ENCODE results near the gene RAB20.

RAB20 gene

DNA sequence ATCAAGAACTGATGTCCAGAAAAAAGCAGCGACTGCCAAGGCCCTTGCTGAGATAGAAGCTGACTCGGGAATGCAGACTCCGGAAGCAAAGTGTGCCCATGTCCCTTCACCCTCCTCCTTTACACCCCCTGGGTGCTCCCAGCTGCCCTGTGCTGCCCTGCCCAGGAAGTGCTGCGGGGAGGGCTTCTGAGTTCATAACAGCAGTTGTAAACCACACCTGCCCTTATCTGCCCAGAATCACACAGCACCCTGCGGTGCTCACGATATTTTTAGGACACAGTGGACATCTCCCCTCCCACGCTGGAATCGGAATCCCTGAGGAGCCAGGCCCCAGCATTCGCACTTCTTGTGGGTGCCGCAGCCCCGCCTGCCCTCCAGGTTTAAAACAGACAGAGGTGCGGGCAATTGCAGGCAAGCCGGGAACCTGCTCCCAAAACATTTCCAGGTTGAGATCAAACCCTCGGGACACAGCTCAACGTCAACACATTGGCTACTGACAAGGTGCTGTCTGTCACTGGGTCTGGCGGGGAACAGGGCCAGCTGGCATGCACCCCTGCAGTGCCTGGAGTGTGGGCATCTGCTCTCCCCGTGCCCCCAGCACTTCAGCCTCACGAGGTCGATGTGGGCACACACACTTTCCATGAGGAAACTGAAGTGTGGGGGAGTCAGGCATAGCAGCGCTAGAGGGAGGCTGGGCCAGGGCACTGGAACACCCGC, 36.8 kb downstream of the RAB20 start:
- CTCF ChIA-PET = no interaction called here
- DNase-seq (ENCODE audit: extremely low spot score) = no peak
- POLR2A ChIA-PET = no interaction called here
- no peak for TF ChIP-seq PKNOX1 (IDR thresholded peaks at IDR 0.05)
- TF ChIP-seq CTBP1 (IDR thresholded peaks at IDR 0.05; ENCODE audit: borderline replicate concordance) = no peak
- TF ChIP-seq L3MBTL2 (conservative IDR thresholded peaks at IDR 0.05) = no peak
- TF ChIP-seq TARDBP (IDR thresholded peaks at IDR 0.05) = no peak
- TF ChIP-seq ZNF384 (IDR thresholded peaks at IDR 0.05) = no peak
- no peak for TF ChIP-seq SP1 (IDR thresholded peaks at IDR 0.05)
- no peak for TF ChIP-seq HDGF (IDR thresholded peaks at IDR 0.05; ENCODE audit: borderline replicate concordance)
- TF ChIP-seq ELF4 (IDR thresholded peaks at IDR 0.05) = no peak
- no peak for TF ChIP-seq FOXM1 (IDR thresholded peaks at IDR 0.05; ENCODE audit: borderline replicate concordance)
- TF ChIP-seq NFRKB (IDR thresholded peaks at IDR 0.05) = no peak

GRCh38 chr13:110523838-110524540, 37.5 kb downstream of the RAB20 start:
- ChIA-PET POLR2A (no interaction called here), CTCF (no interaction called here)
- no peak for DNase-seq (ENCODE audit: extremely low spot score)
- TF ChIP-seq L3MBTL2 (conservative IDR thresholded peaks at IDR 0.05) (no peak), NFRKB (IDR thresholded peaks at IDR 0.05) (no peak), SP1 (IDR thresholded peaks at IDR 0.05) (no peak), LEF1 (IDR thresholded peaks at IDR 0.05; ENCODE audit: borderline replicate concordance) (no peak), ZNF384 (IDR thresholded peaks at IDR 0.05) (no peak), TARDBP (IDR thresholded peaks at IDR 0.05) (no peak), ELF4 (IDR thresholded peaks at IDR 0.05) (no peak), FOXM1 (IDR thresholded peaks at IDR 0.05; ENCODE audit: borderline replicate concordance) (no peak), HDGF (IDR thresholded peaks at IDR 0.05; ENCODE audit: borderline replicate concordance) (no peak), FOXK2 (IDR thresholded peaks at IDR 0.05) (no peak), PKNOX1 (IDR thresholded peaks at IDR 0.05) (no peak), ARNT (IDR thresholded peaks at IDR 0.05) (no peak)

GRCh38 chr13:110523180-110523579, 38.3 kb downstream of the RAB20 start:
- ChIA-PET CTCF (no interaction called here), POLR2A (no interaction called here)
- TF ChIP-seq PKNOX1 (IDR thresholded peaks at IDR 0.05) (no peak), FOXK2 (IDR thresholded peaks at IDR 0.05) (no peak), CTBP1 (IDR thresholded peaks at IDR 0.05; ENCODE audit: borderline replicate concordance) (no peak)
- no peak for DNase-seq (ENCODE audit: extremely low spot score)

DNA sequence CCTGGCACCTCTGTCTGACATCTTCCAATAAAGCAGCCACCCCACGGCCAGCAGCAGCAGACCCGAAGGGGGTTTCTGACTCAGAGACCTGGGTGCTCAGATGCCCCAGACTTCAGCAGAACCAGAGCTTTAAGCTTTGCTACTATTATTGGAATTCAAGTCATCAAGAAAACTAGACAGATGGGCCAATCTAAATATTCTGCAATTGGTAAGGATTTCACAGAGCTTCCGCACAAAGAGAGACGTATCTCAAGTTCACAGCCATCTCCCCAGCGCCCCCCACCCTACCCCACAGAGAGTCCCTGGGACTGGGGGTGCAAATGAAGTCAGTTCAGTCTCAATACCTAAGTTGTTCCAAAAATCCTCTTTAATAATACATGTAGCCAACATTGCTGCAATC, 38.8 kb downstream of the RAB20 start:
- no peak for TF ChIP-seq SP1 (IDR thresholded peaks at IDR 0.05)
- no peak for DNase-seq (ENCODE audit: extremely low spot score)
- CTCF ChIA-PET = interaction anchor here (2.0 kb wide), 1 partner anchor 301 kb away, joined by 4 read pairs; no protein-coding TSS in a partner anchor
- POLR2A ChIA-PET = no interaction called here

- no peak for DNase-seq (ENCODE audit: extremely low spot score)
- TF ChIP-seq PKNOX1 (IDR thresholded peaks at IDR 0.05) (no peak), NFRKB (IDR thresholded peaks at IDR 0.05) (no peak), SUZ12 (IDR thresholded peaks at IDR 0.05) (no peak), CTBP1 (IDR thresholded peaks at IDR 0.05; ENCODE audit: borderline replicate concordance) (no peak), LEF1 (IDR thresholded peaks at IDR 0.05; ENCODE audit: borderline replicate concordance) (no peak), L3MBTL2 (conservative IDR thresholded peaks at IDR 0.05) (no peak), ARNT (IDR thresholded peaks at IDR 0.05) (no peak), ZNF384 (IDR thresholded peaks at IDR 0.05) (no peak)
- ChIA-PET POLR2A (no interaction called here), CTCF (interaction anchor here (1.1 to 2.0 kb wide), 2 partner anchors 11 to 300 kb away, joined by 3 to 4 read pairs; no protein-coding TSS in a partner anchor)
These were observed 39.6 kb downstream of the RAB20 start for GRCh38 chr13:110521946-110522345.

GRCh38 chr13:110521296-110521680, 40.2 kb downstream of the RAB20 start:
- ChIA-PET POLR2A (no interaction called here), CTCF (interaction anchor here (1.1 to 2.0 kb wide), 2 partner anchors 11 to 299 kb away, joined by 3 to 4 read pairs; no protein-coding TSS in a partner anchor)
- no peak for DNase-seq (ENCODE audit: extremely low spot score)
- TF ChIP-seq FOXM1 (IDR thresholded peaks at IDR 0.05; ENCODE audit: borderline replicate concordance) (no peak), BHLHE40 (IDR thresholded peaks at IDR 0.05; ENCODE audit: borderline replicate concordance) (no peak), LEF1 (IDR thresholded peaks at IDR 0.05; ENCODE audit: borderline replicate concordance) (no peak), L3MBTL2 (conservative IDR thresholded peaks at IDR 0.05) (no peak), TARDBP (IDR thresholded peaks at IDR 0.05) (no peak), FOXK2 (IDR thresholded peaks at IDR 0.05) (no peak), HDGF (IDR thresholded peaks at IDR 0.05; ENCODE audit: borderline replicate concordance) (no peak), NFRKB (IDR thresholded peaks at IDR 0.05) (no peak), ELF4 (IDR thresholded peaks at IDR 0.05) (no peak), ZNF384 (IDR thresholded peaks at IDR 0.05) (no peak)
